ENCODE measurements around the gene ZHX3. TPM values are rescaled to one million over a fixed set of nuclear protein-coding genes. Genes with fewer than 3 reads are reported as not detected.

ZHX3 gene
- total and polyA plus RNA-seq, 2 donors (not counting 1 experiment from before 2014, with no cell fraction given) = 4.3 to 22.2 TPM

GRCh38 chr20:41142245-41142644 is 175.3 kb downstream of the ZHX3 start:
- Mint-ChIP-seq H3K4me1 (peaks cover 85% of the 10 kb centered on the region), H3K9me3 (ENCODE audit: insufficient read depth) (no peaks in the 10 kb centered on the region), H3K27ac (no peak overlapping the region), H3K4me3 (no peak overlapping the region), H3K27me3 (no peaks in the 10 kb centered on the region)
- Histone ChIP-seq H3K4me1 (ENCODE audit: control insufficient read depth in 2 of 2, insufficient read depth in 2 of 2, low read length in 2 of 2) (peaks cover 63 to 76% of the 10 kb centered on the region in 2 donors), H3K27ac (ENCODE audit: low read length in 2 of 2) (no peak overlapping the region), H3K9me3 (ENCODE audit: control extremely low read depth in 1 of 3, control insufficient read depth in 2 of 3, insufficient read depth in 1 of 3, low read length in 2 of 3) (no peaks in the 10 kb centered on the region), H4K20me1 (ENCODE audit: control insufficient read depth, insufficient read depth, low read length, poor library complexity, severe bottlenecking) (peaks cover 45% of the 10 kb centered on the region), H3K36me3 (replicated peaks in 1 of 2; ENCODE audit: control extremely low read depth in 1 of 2, control insufficient read depth in 1 of 2, extremely low read depth in 1 of 2, insufficient read depth in 2 of 2, low read length in 1 of 2) (peaks cover 0 to 3% of the 10 kb centered on the region in 2 experiments), H3K27me3 (replicated peaks in 1 of 4; ENCODE audit: control extremely low read depth in 1 of 4, control insufficient read depth in 3 of 4, insufficient read depth in 4 of 4, low read length in 3 of 4) (no peaks in the 10 kb centered on the region), H3K79me2 (ENCODE audit: control insufficient read depth, insufficient read depth, low read length) (peaks cover 87% of the 10 kb centered on the region), H3K4me2 (replicated peaks; ENCODE audit: low read depth, low read length, poor library complexity, severe bottlenecking) (no peak overlapping the region), H3K9ac (ENCODE audit: low read length) (no peak overlapping the region), H3K4me3 (ENCODE audit: control extremely low read depth in 1 of 5, extremely low read depth in 1 of 5, insufficient read depth in 1 of 5, low read depth in 2 of 5, low read length in 4 of 5) (no peak overlapping the region), H2AFZ (ENCODE audit: insufficient read depth, low read depth, low read length, poor library complexity, severe bottlenecking) (no peak overlapping the region)
- intact Hi-C loops (cut with micrococcal nuclease) = no loop called here
- POLR2A ChIA-PET = interaction anchor here (0.5 to 1.4 kb wide), 2 partner anchors 11 to 180 kb away, joined by 3 to 5 read pairs; no protein-coding TSS in a partner anchor
- CTCF ChIA-PET = interaction anchor here (1.4 to 10.0 kb wide), 3 partner anchors 13 to 197 kb away, joined by 5 to 122 read pairs (median 8); no protein-coding TSS in a partner anchor
- 100% methylated on average over 4 of the region's 4 CpGs for WGBS (ENCODE audit: insufficient coverage)
- no peak for ATAC-seq (ENCODE audit: low read depth)
- no peak for TF ChIP-seq EZH2 (IDR thresholded peaks at IDR 0.05; ENCODE audit: borderline replicate concordance, insufficient read depth, low read depth, low read length, poor library complexity, severe bottlenecking)
- no peak for TF ChIP-seq CTCF (IDR thresholded peaks at IDR 0.05)
- no peak for DNase-seq

GRCh38 chr20:41141153-41141815 is 176.2 kb downstream of the ZHX3 start:
- TF ChIP-seq CTCF (IDR thresholded peaks at IDR 0.05) = no peak
- TF ChIP-seq EZH2 (IDR thresholded peaks at IDR 0.05; ENCODE audit: borderline replicate concordance, insufficient read depth, low read depth, low read length, poor library complexity, severe bottlenecking) = no peak
- Histone ChIP-seq H3K27ac (ENCODE audit: low read length in 2 of 2) (peak overlapping the region; percentile 45 to 51), H3K9me3 (ENCODE audit: control extremely low read depth in 1 of 3, control insufficient read depth in 2 of 3, insufficient read depth in 1 of 3, low read length in 2 of 3) (no peaks in the 10 kb centered on the region), H3K79me2 (ENCODE audit: control insufficient read depth, insufficient read depth, low read length) (peaks cover 77% of the 10 kb centered on the region), H4K20me1 (ENCODE audit: control insufficient read depth, insufficient read depth, low read length, poor library complexity, severe bottlenecking) (peaks cover 36% of the 10 kb centered on the region), H3K4me3 (ENCODE audit: control extremely low read depth in 1 of 5, extremely low read depth in 1 of 5, insufficient read depth in 1 of 5, low read depth in 2 of 5, low read length in 4 of 5) (no peak overlapping the region), H3K36me3 (replicated peaks in 1 of 2; ENCODE audit: control extremely low read depth in 1 of 2, control insufficient read depth in 1 of 2, extremely low read depth in 1 of 2, insufficient read depth in 2 of 2, low read length in 1 of 2) (peaks cover 0 to 3% of the 10 kb centered on the region in 2 experiments), H3K9ac (ENCODE audit: low read length) (no peak overlapping the region), H3K4me2 (replicated peaks; ENCODE audit: low read depth, low read length, poor library complexity, severe bottlenecking) (peak overlapping the region; percentile 11), H2AFZ (ENCODE audit: insufficient read depth, low read depth, low read length, poor library complexity, severe bottlenecking) (no peak overlapping the region), H3K4me1 (ENCODE audit: control insufficient read depth in 2 of 2, insufficient read depth in 2 of 2, low read length in 2 of 2) (peaks cover 62 to 71% of the 10 kb centered on the region in 2 donors), H3K27me3 (replicated peaks in 1 of 4; ENCODE audit: control extremely low read depth in 1 of 4, control insufficient read depth in 3 of 4, insufficient read depth in 4 of 4, low read length in 3 of 4) (no peaks in the 10 kb centered on the region)
- Mint-ChIP-seq H3K9me3 (ENCODE audit: insufficient read depth) (no peaks in the 10 kb centered on the region), H3K4me3 (peak overlapping the region; percentile 27), H3K27me3 (no peaks in the 10 kb centered on the region), H3K27ac (peak overlapping the region; percentile 77), H3K4me1 (peaks cover 77% of the 10 kb centered on the region)
- DNase-seq (peak; percentile 48), ATAC-seq (ENCODE audit: low read depth) (no peak)
- intact Hi-C loops (cut with micrococcal nuclease) = loop anchor here (1.0 kb wide), 1 partner anchor 16 kb away; no protein-coding TSS in a partner anchor
- WGBS (ENCODE audit: insufficient coverage) = 49% methylated on average over 5 of the region's 8 CpGs
- CTCF ChIA-PET = interaction anchor here (0.9 to 10.0 kb wide), 5 partner anchors 14 to 198 kb away, joined by 3 to 122 read pairs (median 5); no protein-coding TSS in a partner anchor
- POLR2A ChIA-PET = interaction anchor here (0.5 to 1.4 kb wide), 3 partner anchors 12 to 181 kb away, joined by 3 to 5 read pairs (median 3); no protein-coding TSS in a partner anchor

Measured in B cell (primary cell).